ENCODE results near the gene MCEE.
"Not testable (repeated sequence)": the region's sequence is repeated elsewhere in the genome, so short reads cannot be mapped to it uniquely, and the experiment has no call there.

DNA sequence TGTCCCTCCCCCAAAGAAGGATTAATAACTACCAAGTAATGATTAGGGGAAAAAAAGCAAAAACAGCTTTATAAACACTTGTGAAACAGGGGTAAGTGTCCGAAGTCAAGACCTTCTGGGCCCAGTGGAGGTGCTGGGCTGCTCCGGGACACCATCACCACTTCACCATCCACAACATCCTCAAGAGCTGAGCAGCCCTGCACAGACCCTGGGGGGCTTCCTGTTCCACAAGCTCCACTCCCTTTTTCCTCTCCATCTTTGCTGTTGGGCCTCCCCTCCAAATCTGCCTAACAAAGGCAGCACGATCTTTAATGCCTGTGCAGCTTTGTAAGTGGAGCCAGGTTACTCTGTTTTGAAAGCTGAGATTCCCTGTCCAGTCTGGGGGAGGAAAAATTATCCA lies 46.7 kb downstream of the MCEE start:
- TF ChIP-seq, protein P1, sequence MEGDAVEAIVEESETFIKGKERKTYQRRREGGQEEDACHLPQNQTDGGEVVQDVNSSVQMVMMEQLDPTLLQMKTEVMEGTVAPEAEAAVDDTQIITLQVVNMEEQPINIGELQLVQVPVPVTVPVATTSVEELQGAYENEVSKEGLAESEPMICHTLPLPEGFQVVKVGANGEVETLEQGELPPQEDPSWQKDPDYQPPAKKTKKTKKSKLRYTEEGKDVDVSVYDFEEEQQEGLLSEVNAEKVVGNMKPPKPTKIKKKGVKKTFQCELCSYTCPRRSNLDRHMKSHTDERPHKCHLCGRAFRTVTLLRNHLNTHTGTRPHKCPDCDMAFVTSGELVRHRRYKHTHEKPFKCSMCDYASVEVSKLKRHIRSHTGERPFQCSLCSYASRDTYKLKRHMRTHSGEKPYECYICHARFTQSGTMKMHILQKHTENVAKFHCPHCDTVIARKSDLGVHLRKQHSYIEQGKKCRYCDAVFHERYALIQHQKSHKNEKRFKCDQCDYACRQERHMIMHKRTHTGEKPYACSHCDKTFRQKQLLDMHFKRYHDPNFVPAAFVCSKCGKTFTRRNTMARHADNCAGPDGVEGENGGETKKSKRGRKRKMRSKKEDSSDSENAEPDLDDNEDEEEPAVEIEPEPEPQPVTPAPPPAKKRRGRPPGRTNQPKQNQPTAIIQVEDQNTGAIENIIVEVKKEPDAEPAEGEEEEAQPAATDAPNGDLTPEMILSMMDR (IDR thresholded peaks at IDR 0.05) = not testable (repeated sequence)
- TF ChIP-seq EP300, POLR2A (IDR thresholded peaks at IDR 0.05): not testable (repeated sequence)

Measured in ovary (tissue), 3 donors.